ENCODE data around the gene C16orf46.

Gene C16orf46

GRCh38 chr16:81018496-81018895 lies 58.5 kb downstream of the C16orf46 start:
- DNase-seq (ENCODE audit: low spot score) = peak; percentile 86

GRCh38 chr16:81014672-81015071 lies 62.4 kb downstream of the C16orf46 start:
- no peak for DNase-seq (ENCODE audit: low spot score)

- no peak for DNase-seq (ENCODE audit: low spot score)
Observed at GRCh38 chr16:81012974-81013373, 64.1 kb downstream of the C16orf46 start.
